GM21825 (cell line): ENCODE results near the gene C6orf89.
"Not testable (repeated sequence)": the region's sequence is repeated elsewhere in the genome, so short reads cannot be mapped to it uniquely, and the experiment has no call there.

ENCODE experiments used
- ATAC-seq: cut with Tn5 transposase; IDR thresholded peaks from one replicate; pipeline ENCODE4 v1.9.1; 2021; ENCODE audit warnings: mild to moderate bottlenecking, moderate library complexity; ENCODE audit not compliant: unreplicated experiment

Gene C6orf89

DNA sequence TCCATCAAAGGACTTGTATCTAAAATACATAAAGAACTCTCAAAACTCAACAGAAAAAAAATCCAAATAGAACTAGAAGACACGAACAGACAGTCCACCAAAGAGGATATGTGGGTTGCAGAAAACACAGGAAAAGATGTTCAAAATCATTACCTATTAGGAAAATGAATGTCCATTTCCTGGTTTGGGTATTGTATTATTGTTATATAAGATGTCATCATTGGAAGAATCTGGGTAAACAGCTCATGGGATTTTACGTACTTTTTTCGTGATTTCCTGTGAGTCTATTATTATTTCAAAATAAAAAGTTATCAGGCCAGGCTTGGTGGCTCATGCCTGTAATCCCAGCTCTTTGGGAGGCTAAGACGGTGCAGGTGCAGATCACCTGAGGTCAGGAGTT, 59.5 kb downstream of the C6orf89 start:
- ATAC-seq = no peak

DNA sequence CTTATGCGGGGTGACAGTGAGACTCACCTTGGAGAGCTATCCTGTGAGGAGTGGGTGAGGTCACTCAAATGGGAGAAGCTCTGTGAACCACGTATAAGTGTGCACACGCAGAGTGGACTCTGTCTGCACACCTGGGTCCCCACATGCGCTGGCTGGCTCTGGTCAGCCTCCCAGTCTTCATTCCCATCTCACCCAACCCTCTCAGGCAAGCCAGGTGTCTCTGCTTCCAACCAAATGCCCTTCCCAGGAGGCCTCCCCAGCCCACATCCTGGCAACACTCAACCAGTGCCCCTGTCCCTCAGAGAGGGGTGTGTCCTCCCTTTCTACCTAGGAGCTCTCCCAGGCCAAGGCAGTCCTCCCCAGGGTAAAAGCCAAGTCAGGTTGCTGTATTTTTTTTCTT, 60.8 kb downstream of the C6orf89 start:
- ATAC-seq = no peak

DNA sequence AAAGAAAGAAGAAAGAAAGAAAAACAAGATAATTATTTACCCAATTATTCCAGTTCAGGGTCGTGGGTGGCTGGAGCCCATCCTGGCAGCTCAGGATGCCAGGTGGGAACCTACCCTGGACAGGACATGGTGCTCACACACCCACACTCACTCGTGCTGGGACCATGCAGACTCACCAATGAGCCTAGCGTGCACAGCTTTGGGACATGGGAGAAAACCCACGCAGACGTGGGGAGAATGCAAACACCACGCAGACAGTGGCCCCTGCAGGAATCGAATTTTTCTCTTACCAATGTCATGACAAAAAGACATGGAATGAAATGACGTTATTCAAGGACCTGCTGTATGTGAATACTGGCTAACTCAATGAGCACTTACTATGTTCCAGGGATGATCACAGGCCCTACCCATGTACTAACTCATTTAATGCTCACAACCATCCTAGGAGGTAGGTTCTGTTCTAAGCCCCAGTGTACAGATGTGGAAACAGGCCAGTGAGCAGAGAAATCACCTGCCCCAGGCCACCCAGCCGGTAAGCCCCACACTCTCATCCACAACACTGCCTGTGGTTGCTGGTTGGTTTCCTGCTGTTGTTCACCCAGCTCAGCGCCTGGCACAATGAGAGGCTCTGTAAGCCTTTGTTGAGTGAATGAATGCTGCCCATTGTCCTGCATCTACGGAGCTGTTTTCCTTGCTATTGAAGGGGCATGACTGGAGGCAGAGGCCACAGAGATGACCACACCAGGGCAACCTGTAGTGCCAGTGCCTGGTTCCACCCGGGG, 62.0 kb downstream of the C6orf89 start:
- no peak for ATAC-seq

DNA sequence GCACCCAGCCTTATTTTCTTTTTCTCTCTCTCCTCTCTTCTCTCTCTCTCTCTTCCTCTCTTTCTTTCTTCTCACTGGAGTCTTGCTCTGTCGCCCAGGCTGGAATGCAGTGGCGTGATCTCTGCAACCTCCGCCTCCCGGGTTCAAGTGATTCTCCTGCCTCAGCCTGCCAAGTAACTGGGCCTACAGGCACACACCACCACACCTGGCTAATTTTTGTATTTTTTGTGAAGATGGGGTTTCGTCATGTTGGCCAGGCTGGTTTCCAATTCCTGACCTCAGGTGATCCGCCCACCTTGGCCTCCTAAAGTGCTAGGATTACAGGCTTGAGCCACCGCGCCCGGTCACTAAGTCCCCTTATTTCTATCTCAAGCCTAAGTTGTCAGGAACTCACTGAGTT, 63.3 kb downstream of the C6orf89 start:
- ATAC-seq = not testable (repeated sequence)

DNA sequence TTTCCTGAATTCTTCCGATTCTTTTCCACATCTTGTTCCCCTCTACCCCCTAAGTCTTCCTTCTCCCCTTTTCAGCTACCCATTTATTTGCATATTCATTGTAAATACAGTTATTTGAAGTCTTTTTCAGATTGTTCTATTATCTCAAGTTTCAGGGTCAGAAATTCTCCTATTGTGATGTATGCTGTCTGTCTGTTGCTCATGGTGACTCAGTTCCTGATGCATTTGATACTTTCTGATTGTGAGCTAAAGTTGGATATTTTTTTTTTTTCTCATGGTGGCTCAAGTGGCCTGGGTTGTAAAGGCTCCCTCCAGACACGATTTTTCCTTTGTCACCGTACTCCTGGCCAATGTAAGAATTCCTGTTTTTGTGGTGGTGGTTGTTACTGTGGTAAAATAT, 63.9 kb downstream of the C6orf89 start:
- ATAC-seq = no peak

DNA sequence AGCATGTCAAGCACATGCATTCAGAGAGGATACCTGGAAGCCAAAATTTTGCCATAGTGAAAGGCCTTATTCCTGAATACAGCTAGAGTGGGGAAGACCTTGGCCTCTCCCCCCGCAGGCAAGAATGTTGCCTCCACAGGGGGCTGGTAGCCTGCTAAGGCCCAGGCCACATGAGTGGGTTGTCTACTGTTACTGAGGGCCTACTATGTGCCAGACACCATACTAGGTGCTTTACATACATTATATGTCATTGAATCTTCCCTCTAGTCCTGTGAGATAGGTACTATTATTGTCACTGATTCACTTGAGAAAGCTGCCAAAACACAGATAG, 68.1 kb downstream of the C6orf89 start:
- ATAC-seq = no peak

DNA sequence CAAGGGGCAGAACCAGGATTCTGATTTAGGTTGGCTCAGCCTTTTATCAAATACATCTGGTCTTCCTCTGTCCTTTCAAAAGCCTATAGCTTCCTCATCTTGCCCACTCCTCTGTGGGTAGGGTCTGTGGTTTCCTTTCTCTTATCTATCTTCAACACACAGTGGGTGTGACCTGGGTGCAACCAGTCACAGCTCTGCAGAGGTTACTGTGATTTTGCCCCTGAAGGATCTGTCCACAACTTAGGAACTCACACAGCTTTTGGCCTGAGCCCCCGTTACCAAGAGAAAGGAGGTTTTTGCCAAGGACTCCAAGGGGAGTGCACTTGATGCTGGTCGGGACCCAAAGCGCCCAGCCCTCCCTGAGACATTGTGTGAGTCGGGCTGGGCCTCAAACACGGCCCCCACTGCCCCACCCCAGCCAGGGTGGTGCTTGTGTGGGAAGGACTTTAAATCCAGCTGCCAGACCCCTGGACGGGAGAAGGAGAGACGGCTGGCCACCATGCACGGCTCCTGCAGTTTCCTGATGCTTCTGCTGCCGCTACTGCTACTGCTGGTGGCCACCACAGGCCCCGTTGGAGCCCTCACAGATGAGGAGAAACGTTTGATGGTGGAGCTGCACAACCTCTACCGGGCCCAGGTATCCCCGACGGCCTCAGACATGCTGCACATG, 68.6 kb downstream of the C6orf89 start, which contains the start of gene PI16:
TSS of gene PI16 (plus strand) at position 477 of the 670 bp plus-strand sequence. CDS start at position 500, 23 bp downstream.
- no peak for ATAC-seq

DNA sequence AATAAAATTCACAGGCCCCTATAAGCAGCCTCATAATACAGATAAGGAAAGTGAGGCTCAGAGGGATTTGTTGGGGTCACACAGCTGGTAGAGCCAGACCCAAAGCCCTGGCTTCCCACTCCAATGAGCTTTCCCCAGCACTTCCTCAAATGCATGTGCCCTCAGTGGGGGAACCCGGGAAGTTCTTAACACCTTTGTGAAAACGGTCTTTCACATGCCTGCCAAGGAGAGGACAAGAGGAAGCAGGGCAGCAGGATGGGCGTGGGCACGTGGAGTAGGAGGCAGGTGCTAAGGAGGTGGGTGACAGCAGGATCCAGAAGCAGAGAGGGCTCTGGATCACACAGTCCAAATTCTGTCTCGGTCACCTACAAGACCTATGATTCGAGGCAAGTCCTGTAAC, 69.4 kb downstream of the C6orf89 start:
- no peak for ATAC-seq

DNA sequence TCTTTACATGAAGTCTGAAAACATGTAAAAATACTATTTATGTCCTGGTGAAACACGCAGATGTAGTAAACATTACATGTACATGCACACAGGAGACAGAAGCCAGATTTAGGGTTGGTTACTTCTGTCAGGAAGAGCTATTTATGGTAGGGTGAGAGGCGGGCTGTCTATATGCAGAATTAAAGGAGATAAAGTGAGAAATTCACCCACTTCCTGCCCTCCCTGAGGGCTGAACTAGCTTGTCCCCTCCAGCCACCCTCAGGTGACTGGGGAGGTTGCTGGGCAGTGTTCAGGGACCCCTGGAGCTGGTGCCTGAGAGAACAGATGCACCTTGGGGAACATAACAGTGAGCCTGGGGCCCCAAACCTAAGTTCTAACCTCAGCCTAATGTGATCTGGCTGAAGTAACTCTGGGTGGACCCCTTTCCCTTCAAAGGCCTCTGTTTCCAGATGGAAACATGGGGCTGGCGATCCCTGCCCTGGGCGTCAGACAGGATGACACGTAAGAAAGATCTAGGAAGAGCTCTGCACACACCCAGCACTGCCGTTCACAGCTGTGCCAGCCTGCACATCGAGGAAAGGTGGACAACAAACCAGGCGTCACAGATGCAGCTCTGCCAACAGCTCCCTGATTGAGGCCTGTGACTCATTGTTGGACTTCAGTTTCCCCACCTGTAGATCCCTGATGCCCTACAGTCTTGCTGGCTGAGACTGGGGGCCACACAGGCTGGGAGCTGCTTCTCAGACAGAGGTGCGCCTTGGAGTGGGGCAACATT, 70.1 kb downstream of the C6orf89 start:
- no peak for ATAC-seq

DNA sequence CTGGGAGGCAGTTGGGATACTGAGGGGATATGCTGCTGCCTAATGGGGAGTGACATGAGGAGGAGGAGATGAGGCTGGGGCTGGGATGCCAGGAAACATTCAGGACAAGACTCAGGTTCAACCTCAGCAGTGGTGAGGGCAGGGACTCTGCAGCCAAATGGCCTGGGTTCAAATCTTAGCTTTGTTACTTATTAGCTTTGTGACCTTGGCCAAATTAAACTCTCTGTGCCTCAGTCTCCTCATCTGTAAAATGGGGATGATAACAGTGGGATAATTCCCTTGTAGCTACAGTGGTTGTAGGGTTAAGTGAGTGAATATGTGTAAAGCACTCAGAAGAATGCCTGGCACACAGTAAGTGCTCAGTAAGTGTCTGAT, 70.7 kb downstream of the C6orf89 start:
- no peak for ATAC-seq

DNA sequence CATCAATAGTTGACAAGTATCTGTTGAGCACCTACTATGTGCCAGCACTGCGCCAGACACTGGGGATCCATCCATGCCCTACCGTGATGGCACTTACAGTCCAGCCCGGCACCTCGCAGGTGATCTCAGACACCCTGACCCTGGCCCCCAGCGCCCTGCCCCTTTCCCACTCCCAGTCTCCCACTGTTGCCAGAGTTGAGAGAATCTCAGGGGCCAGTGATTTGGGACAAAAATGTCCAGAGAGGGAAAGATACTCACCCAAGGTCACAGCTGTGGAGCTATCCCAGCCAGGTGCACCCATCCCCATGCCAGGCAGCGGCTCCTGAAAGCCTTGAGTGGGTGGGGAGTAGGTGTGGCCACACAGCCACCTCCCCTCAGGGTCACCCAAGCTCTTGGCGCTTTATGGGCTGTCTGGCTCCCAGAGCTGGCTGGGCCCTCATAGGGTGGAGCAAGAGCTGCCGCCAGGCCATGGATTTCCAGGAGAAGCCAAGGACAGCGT, 72.1 kb downstream of the C6orf89 start:
- no peak for ATAC-seq

DNA sequence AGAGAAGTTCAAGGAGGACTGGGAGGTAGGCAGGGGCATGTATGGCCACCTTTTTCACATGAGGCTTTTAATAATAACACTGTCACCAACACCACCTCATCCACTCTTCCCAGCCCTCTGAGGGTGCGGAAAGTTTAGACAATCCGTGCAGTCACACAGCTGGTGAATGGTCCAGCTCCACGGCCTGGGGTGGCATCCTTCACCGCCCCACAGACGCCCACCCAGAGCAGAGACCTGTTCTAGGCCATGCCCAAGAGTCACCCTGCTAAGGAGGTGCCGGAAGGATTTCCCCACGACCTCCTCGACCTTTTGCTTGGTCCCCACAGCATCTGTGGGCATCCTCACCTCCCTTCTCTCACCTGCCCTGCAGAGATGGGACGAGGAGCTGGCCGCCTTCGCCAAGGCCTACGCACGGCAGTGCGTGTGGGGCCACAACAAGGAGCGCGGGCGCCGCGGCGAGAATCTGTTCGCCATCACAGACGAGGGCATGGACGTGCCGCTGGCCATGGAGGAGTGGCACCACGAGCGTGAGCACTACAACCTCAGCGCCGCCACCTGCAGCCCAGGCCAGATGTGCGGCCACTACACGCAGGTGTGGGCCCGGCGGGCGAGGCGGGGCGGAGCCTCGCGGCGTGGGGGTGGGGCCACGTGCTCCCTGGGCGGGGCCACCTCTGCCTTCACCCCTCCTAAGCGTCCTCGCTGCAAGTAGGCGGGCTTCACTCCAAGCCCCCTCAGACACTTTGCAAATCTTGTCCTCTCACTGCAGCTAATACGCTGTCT, 73.2 kb downstream of the C6orf89 start:
- no peak for ATAC-seq

DNA sequence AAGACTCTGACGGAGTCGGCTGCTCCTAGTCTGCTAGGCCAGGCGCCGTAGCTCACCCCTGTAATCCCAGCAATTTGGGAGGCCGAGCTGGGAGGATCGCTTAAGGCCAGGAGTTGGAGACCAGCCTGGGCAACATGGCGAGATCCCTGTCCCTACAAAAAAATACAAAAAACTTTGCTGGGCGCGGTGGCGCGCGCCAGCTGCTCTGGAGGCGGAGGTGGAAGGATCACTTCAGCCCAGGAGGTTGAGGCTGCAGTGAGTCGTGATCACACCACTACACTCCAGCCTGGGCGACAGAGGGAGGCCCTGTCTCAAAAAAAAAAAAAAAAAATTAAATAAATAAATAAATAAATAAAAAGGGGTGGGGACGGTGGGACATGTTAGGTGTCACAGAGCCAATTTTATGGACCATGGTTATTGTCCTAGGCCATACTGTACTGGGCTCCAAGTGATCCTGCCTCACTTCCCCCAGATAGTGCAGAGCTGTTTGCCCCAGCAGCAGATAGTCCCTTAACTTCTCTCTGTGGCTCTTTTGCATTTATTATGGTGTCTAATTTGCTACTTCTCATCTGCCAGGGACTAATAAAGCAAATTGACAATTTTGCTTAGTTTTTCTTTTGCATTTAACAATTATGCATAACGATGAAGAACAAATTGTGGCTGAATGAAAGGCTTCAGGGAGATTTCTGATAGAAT, 74.0 kb downstream of the C6orf89 start:
- ATAC-seq = no peak

DNA sequence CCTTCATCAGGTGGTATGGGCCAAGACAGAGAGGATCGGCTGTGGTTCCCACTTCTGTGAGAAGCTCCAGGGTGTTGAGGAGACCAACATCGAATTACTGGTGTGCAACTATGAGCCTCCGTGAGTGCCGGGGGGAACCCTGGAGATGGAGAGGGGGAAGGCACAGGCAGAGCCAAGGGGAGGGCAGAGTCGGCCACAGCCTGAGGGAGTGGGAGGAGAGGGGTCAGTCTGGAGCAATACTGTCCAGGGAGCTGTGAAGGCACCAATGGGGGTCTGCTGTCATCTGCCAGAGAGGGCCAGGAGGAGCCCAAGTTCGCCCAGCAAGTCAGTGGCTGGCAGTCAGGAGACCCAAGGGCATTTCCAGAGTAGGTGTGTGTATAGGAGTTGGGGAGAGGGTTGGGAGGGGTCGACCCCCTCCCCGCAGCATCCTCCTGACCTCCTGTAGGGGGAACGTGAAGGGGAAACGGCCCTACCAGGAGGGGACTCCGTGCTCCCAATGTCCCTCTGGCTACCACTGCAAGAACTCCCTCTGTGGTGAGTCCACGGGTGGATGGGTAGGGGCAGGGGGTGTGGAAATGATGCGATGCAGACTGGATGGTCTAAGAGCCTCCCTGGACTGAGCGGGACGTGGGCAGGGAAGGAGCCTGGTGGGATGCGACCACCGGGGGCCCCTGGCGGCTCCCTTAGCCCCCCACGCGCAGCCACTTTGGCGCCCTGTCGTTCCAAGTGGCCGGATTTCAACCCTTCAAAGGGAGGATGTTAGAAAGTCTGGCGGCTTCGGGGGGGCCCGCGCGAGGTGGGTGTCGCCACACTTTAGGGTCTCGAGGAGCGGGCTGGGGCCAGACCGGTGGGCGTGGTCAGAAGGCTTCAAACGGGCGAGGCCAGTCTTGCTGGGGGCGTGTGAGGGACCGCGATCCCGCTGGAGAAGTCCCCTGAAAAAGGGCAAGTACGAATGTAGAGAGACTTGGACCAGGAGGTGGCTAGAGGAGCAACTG, 76.0 kb downstream of the C6orf89 start:
- no peak for ATAC-seq

DNA sequence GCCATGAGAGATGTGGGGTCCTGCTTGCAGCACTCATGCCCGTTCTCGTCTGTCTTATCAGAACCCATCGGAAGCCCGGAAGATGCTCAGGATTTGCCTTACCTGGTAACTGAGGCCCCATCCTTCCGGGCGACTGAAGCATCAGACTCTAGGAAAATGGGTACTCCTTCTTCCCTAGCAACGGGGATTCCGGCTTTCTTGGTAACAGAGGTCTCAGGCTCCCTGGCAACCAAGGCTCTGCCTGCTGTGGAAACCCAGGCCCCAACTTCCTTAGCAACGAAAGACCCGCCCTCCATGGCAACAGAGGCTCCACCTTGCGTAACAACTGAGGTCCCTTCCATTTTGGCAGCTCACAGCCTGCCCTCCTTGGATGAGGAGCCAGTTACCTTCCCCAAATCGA, 77.1 kb downstream of the C6orf89 start:
- ATAC-seq = no peak

DNA sequence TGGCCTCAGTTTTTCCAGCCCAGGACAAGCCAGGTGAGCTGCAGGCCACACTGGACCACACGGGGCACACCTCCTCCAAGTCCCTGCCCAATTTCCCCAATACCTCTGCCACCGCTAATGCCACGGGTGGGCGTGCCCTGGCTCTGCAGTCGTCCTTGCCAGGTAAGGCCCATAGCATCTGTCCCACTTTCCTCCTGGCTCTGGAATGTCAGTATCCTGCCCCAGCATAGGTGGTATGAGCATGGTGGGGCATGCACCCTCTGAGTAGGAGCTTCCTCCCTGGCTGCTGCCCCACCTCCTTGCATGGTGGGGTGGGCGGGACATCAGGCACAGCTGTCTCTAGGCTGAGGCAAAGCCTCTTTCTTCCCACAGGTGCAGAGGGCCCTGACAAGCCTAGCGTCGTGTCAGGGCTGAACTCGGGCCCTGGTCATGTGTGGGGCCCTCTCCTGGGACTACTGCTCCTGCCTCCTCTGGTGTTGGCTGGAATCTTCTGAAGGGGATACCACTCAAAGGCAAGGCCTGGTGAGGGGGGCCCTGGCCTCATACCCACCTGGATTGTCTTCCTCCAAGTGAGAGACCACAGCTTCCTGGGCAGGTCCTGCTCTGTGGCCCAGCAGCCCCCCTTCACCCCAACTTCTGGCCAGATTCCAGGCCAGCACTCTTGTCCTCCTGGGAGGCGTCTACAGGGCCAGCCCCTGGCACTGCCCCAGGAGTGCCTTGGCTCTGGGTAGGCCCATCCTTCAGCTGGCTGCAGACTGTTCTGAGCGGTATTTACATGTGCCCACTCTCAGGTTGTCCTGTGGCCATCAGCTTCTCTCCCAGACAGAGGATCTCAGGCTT, 77.9 kb downstream of the C6orf89 start:
- ATAC-seq = no peak

DNA sequence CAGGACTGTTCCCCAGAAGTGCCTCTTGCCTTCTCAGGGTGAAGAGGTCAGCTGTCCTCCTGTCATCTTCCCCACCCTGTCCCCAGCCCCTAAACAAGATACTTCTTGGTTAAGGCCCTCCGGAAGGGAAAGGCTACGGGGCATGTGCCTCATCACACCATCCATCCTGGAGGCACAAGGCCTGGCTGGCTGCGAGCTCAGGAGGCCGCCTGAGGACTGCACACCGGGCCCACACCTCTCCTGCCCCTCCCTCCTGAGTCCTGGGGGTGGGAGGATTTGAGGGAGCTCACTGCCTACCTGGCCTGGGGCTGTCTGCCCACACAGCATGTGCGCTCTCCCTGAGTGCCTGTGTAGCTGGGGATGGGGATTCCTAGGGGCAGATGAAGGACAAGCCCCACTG, 78.6 kb downstream of the C6orf89 start:
- no peak for ATAC-seq

DNA sequence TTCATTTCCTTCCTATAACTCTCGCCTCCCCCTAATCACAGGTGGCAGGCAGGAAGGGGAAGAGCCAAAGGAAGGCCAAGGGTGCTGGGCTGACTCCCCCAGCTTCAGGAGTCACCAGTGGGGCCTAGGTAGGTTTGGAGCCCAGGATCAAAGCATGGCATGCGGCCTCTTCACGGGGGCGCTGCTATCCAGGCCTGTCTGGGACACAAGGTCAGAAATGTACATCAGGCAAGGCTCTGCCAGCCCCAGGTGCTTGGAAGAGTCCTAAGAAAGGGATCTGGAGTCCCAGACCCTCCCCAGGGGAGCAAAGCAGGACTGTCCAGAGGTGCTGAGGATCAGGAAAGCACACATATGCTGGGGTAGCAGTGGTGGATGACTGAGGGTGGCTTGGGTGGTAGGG, 79.2 kb downstream of the C6orf89 start:
- ATAC-seq = no peak
